OCI-LY3 (cell line): ENCODE results near the gene NAP1L1.

Experiments used
- H2AFZ ChIP-seq: fragments of 200-600, 300-600 bp; shearing (Covaris generic); 2 replicates; pipeline ENCODE4 v1.6.0; 2014; ENCODE audit warnings: antibody characterized with exemption, low read depth, low read length
- H3K27ac ChIP-seq: fragments of 200-600, 300-600 bp; sonication (generic); 2 replicates; pipeline ENCODE4 v1.5.1; 2014; ENCODE audit warnings: mild to moderate bottlenecking, low read length, moderate library complexity, mixed read lengths
- H3K27me3 ChIP-seq: fragments of 200-600, 300-600 bp; sonication (generic); 2 replicates; pipeline ENCODE4 v1.6.1; 2014; ENCODE audit warnings: low read depth, low read length, mixed read lengths
- H3K36me3 ChIP-seq: fragments of 200-600, 300-600 bp; sonication (generic); replicated peaks from 2 replicates; pipeline ENCODE3; 2014; ENCODE audit warnings: low read depth, low read length, mixed read lengths
- H3K4me1 ChIP-seq: fragments of 300-600, 200-600 bp; sonication (generic); 2 replicates; pipeline ENCODE4 v1.6.1; 2014; ENCODE audit warnings: low read length, mixed read lengths
- H3K4me2 ChIP-seq: fragments of 200-600, 300-600 bp; sonication (generic); 2 replicates; pipeline ENCODE4 v1.6.1; 2014; ENCODE audit warnings: low read length, mixed read lengths
- H3K4me3 ChIP-seq: fragments of 300-600, 200-600 bp; sonication (generic); 2 replicates; pipeline ENCODE4 v1.5.1; 2014; ENCODE audit warnings: antibody characterized with exemption, mild to moderate bottlenecking, low read length, moderate library complexity
- H3K79me2 ChIP-seq: fragments of 300-600, 200-600 bp; shearing (Covaris generic); 2 replicates; pipeline ENCODE4 v1.6.1; 2014; ENCODE audit warnings: mild to moderate bottlenecking, low read length, mixed read lengths
- H3K9ac ChIP-seq: fragments of 300-600, 200-600 bp; shearing (Covaris generic); 2 replicates; pipeline ENCODE4 v1.6.0; 2014; ENCODE audit warnings: mild to moderate bottlenecking, low read length, moderate library complexity
- H3K9me3 ChIP-seq: fragments of 200-600, 300-600 bp; shearing (Covaris generic); 2 replicates; pipeline ENCODE4 v1.6.1; 2014; ENCODE audit warnings: low read length, mixed read lengths; ENCODE audit not compliant: insufficient read depth
- H4K20me1 ChIP-seq: fragments of 200-600, 300-600 bp; sonication (generic); 2 replicates; pipeline ENCODE4 v1.6.1; 2016; ENCODE audit warnings: low read length, mixed read lengths; ENCODE audit not compliant: insufficient read depth
- CTCF ChIP-seq: fragments of 200-600, 300-600 bp; sonication (generic); IDR thresholded peaks from 2 replicates; pipeline ENCODE4 v1.5.1; 2014; ENCODE audit warnings: antibody characterized with exemption, low read length, low read depth
- EZH2phosphoT487 ChIP-seq: fragments of 200-600 bp; shearing (Covaris generic); IDR thresholded peaks from 2 replicates; pipeline ENCODE4 v1.6.1; 2018; ENCODE audit warnings: antibody characterized with exemption, mixed run types, low read depth

Gene NAP1L1

GRCh38 chr12:76078748-76079147 lies 5.7 kb downstream of the NAP1L1 start:
- Histone ChIP-seq H4K20me1 (peaks cover 99% of the 10 kb centered on the region), H3K9ac (no peak overlapping the region), H3K27me3 (no peaks in the 10 kb centered on the region), H3K79me2 (peaks cover 100% of the 10 kb centered on the region), H3K9me3 (no peaks in the 10 kb centered on the region), H3K36me3 (peaks cover 35% of the 10 kb centered on the region), H3K4me2 (peak overlapping the region; percentile 31; the same call in 1 of the 2 replicates), H3K27ac (no peak overlapping the region), H3K4me3 (0 out of 2 replicates have a peak overlapping the region, but pooled peaks have one; percentile 0), H3K4me1 (peaks cover 69% of the 10 kb centered on the region), H2AFZ (no peak overlapping the region)
- TF ChIP-seq EZH2phosphoT487 (no peak), CTCF (no peak)

- Histone ChIP-seq H3K4me1 (peaks cover 45% of the 10 kb centered on the region), H3K27me3 (no peaks in the 10 kb centered on the region), H3K36me3 (peaks cover 41% of the 10 kb centered on the region), H2AFZ (no peak overlapping the region), H4K20me1 (peaks cover 99% of the 10 kb centered on the region), H3K9ac (no peak overlapping the region), H3K4me3 (no peak overlapping the region), H3K4me2 (no peak overlapping the region), H3K9me3 (no peaks in the 10 kb centered on the region), H3K27ac (no peak overlapping the region), H3K79me2 (peaks cover 100% of the 10 kb centered on the region)
- TF ChIP-seq CTCF (no peak), EZH2phosphoT487 (no peak)
These were observed 9.0 kb downstream of the NAP1L1 start for GRCh38 chr12:76075448-76075847.

- Histone ChIP-seq H3K4me3 (no peak overlapping the region), H3K36me3 (peaks cover 38% of the 10 kb centered on the region), H3K4me2 (no peak overlapping the region)
These were observed 9.7 kb downstream of the NAP1L1 start for GRCh38 chr12:76074701-76075336.

GRCh38 chr12:76073561-76073960 lies 10.9 kb downstream of the NAP1L1 start:
- TF ChIP-seq CTCF = no peak
- TF ChIP-seq EZH2phosphoT487 = no peak
- no peaks in the 10 kb centered on the region for H3K27me3 ChIP-seq
- H3K4me3 ChIP-seq = no peak overlapping the region
- peaks cover 100% of the 10 kb centered on the region for H3K79me2 ChIP-seq
- H3K4me1 ChIP-seq = peaks cover 27% of the 10 kb centered on the region
- no peak overlapping the region for H2AFZ ChIP-seq
- H3K4me2 ChIP-seq = no peak overlapping the region
- no peaks in the 10 kb centered on the region for H3K9me3 ChIP-seq
- H3K9ac ChIP-seq = no peak overlapping the region
- no peak overlapping the region for H3K27ac ChIP-seq
- H4K20me1 ChIP-seq = peaks cover 99% of the 10 kb centered on the region
- H3K36me3 ChIP-seq = peaks cover 50% of the 10 kb centered on the region

More at GRCh38 chr12:76074701-76075336, 9.7 kb downstream of the NAP1L1 start:
- H4K20me1 ChIP-seq = peaks cover 99% of the 10 kb centered on the region
- H3K9me3 ChIP-seq = no peaks in the 10 kb centered on the region
- peaks cover 100% of the 10 kb centered on the region for H3K79me2 ChIP-seq
- no peak overlapping the region for H3K27ac ChIP-seq
- H3K27me3 ChIP-seq = no peaks in the 10 kb centered on the region
- TF ChIP-seq EZH2phosphoT487 (no peak), CTCF (no peak)
- H3K9ac ChIP-seq = no peak overlapping the region
- H2AFZ ChIP-seq = no peak overlapping the region
- peaks cover 38% of the 10 kb centered on the region for H3K4me1 ChIP-seq
